ENCODE data around the gene ACAA1.

DNA sequence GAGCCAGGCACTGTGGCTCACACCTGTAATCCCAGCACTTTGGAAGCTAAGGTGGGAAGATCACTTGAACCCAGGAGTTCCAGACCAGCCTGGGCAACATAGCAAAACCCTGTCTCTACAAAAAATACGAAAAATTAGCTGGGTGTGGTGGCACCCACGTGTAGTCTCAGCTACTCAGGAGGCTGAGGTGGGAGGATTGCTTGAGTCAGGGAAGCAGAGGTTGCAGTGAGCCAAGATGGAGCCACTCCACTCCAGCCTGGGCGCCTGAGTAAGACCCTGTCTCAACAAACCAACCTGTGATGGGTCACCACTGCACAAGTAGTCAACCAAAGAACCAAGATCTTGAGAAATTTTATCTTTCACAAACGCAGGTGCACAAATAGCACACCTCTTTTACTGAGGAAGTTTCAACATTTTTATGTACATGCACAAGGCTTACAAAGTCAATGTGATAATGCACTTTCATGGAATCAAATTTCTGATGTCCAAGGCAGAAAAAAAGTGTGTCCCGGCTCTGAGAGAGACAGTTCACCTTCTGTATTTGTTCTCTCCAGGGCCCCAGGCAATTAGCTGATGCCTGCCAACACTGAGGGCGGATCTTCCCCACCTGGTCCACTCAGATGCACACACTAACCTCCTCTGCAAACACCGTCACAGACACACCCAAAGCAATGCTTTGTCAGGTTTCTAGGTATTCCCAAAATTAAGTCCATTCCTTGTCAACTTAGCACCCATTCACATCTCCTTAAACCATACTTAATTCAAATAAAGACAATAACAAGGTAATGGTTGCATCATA lies 12.4 kb downstream of the ACAA1 start:
- TF ChIP-seq, protein P1, sequence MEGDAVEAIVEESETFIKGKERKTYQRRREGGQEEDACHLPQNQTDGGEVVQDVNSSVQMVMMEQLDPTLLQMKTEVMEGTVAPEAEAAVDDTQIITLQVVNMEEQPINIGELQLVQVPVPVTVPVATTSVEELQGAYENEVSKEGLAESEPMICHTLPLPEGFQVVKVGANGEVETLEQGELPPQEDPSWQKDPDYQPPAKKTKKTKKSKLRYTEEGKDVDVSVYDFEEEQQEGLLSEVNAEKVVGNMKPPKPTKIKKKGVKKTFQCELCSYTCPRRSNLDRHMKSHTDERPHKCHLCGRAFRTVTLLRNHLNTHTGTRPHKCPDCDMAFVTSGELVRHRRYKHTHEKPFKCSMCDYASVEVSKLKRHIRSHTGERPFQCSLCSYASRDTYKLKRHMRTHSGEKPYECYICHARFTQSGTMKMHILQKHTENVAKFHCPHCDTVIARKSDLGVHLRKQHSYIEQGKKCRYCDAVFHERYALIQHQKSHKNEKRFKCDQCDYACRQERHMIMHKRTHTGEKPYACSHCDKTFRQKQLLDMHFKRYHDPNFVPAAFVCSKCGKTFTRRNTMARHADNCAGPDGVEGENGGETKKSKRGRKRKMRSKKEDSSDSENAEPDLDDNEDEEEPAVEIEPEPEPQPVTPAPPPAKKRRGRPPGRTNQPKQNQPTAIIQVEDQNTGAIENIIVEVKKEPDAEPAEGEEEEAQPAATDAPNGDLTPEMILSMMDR (conservative IDR thresholded peaks at IDR 0.05; ENCODE audit: low read length): no peak
- no peak for TF ChIP-seq EZH2phosphoT487 (IDR thresholded peaks at IDR 0.05; ENCODE audit: borderline replicate concordance, low read depth, low read length)

Data from OCI-LY7 (cell line).